Lung microvascular endothelial cell (primary cell): ENCODE results near the gene CXXC1. TPM values are rescaled to one million over a fixed set of nuclear protein-coding genes. Genes with fewer than 3 reads are reported as not detected.
"Not testable (repeated sequence)": the region's sequence is repeated elsewhere in the genome, so short reads cannot be mapped to it uniquely, and the experiment has no call there.

Experiments
- DNase-seq, 2 donors: peaks; one replicate each; pipeline versions ENCODE4 v3.0.0 to v3.0.0-alpha.2; 2010; ENCODE audit warnings: low read depth in 2 of 2
- total RNA-seq: library from RNA; depleted of rRNA; stranded (reverse); fragments of >200 nt; gene quantifications from 2 replicates; pipeline ENCODE4 v1.2.1, GENCODE V29; 2014

CXXC1 gene
- total RNA-seq, result 22.0 and 35.3 TPM in 2 replicates

- DNase-seq, result peak; percentile 100
Measured at GRCh38 chr18:50287441-50288347, at the start of gene CXXC1. Gene CXXC1 (minus strand): TSS chr18:50287692. CDS start chr18:50287589, 103 bp downstream.

- no peak for DNase-seq
Measured at GRCh38 chr18:50334546-50335152, 47.2 kb upstream of the CXXC1 start.

- DNase-seq, result no peak
Measured at GRCh38 chr18:50331691-50332090, 44.2 kb upstream of the CXXC1 start.

- DNase-seq, result no peak
Measured at GRCh38 chr18:50330176-50330575, 42.7 kb upstream of the CXXC1 start.

GRCh38 chr18:50327983-50328382 is 40.5 kb upstream of the CXXC1 start:
- DNase-seq, result no peak

GRCh38 chr18:50320719-50321118 is 33.2 kb upstream of the CXXC1 start:
- no peak for DNase-seq

- no peak for DNase-seq
Measured at GRCh38 chr18:50315100-50315871, 27.8 kb upstream of the CXXC1 start.

DNA sequence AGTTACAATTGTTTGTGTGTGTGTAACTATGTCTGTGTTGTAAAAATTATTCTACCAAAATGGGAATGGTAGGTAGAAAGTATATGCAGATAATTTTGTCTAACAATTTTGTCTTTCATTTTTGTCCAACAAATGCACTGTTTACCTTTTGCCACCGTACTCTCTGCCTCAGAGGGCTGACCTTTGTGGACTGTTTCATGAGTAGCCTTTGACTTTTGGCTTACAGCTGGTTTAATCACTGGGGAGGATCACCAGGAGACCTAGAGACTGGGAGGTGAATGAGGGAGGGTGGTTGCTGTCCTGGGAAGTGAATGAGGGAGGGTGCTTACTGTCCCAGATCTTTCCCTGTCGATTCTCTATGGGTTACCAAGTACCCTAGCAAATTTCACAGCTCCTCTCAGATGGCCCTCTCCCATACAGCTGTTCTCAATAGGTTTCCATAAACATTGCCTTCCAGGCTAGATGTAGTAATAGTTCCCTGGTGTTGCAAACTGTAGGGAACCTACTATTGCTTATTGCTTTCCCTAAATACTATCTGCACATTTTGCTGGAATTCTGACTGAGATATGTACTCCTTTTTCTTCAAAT is 26.5 kb upstream of the CXXC1 start:
- DNase-seq, result no peak

DNA sequence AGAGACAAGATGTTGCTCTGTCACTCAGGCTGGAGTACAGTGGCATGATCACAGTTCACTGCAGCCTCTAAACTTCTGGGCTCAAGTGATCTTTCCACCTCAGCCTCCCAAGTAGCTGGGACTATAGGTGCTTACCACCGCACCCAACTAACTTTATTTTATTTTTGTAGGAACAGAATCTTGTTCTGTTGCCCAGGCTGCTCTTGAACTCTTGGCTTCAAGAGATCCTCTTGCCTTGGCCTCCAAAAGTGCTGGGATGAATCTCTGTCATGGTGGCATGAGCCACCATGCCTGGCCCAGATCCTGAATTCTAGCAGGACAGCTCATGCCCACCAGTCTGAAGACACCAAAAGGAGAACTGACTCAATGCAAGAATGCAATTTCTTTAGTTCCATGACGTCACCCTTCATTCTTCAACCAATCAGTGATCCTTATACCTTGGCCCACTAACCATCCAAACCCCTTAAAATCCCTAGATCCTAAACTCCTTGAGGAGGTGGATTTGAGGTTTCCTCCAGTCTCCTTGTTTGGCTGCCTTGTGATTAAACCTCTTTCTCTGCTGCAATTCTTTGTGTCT is 25.6 kb upstream of the CXXC1 start:
- DNase-seq, result no peak

- DNase-seq, result no peak
Measured at GRCh38 chr18:50312296-50313030, 25.0 kb upstream of the CXXC1 start.

GRCh38 chr18:50311650-50312049 is 24.2 kb upstream of the CXXC1 start:
- DNase-seq, result no peak

GRCh38 chr18:50310080-50310479 is 22.6 kb upstream of the CXXC1 start:
- no peak for DNase-seq

GRCh38 chr18:50308851-50309250 is 21.4 kb upstream of the CXXC1 start:
- DNase-seq, result not testable (repeated sequence)

DNA sequence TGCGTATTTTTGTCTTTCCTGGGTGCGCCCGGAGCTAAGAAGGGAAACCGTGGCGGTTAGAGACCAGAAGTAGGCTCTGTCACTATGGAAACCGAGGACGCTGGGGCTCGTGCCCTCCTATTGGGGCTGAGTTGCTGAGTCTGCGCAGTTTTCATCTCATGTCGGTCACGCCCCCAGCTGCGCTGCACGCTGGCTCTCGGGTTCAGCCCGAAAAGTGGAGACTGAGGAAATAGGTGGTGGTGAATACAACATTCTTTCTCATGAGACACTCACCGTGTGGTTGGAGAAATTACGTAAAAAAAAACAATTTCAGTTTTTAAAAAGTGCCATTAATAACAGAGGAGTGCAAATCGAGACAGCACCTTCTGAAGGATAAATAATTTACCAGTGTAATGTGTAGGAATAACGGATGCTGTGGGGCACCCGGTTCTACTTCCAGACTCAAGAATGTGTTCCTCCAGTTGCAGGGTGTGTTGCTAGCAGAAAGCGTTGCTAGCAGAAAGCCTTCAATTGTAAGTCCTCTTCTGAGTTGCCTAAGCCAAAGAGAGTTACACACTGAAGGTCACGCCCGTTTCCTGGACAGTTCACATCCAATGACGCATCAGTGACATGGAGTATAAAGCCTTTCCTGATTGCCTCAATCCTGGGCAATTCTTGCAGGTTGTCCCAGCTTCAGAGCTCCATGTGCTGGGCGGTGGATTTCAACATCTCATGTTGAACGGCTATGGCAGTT is 20.4 kb upstream of the CXXC1 start:
- DNase-seq, result peak; percentile 84 to 86

DNA sequence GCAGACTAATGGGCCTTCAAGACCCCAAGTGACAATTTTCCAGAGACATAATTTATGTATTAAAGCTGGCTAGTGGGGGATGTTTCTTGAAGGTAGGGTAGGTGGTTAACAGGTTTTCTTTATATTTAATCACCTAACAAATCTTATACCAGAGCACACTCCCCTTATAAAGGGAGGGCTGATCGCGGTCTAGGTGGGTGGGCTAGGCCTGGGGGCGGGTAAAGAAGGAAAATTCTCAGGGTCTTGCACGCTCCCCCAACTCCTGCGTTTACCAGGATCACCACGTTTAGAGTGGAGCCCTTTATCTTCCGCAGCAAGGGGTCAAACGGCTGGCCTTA is 19.9 kb upstream of the CXXC1 start:
- no peak for DNase-seq

DNA sequence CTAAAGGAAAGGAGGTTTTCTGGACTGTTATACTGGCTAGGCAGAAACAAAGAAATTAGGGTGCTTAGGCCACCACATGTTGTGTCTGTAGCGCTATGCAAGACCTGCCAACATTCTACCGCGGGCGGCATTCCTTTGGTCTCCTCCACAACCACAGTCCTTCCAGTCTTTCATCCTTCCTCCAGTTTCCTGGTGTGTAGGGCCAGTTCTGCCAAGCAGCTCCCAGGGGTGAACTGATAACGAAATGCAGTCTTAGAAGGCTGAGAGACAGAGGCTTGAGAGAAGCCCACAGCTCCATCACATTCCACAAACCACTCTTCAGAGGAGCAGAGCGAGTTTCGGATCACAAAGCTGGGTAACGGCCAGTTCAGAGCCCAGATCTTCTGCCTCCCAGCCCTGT is 19.5 kb upstream of the CXXC1 start:
- no peak for DNase-seq

- DNase-seq, result no peak
Measured at GRCh38 chr18:50301074-50301473, 13.6 kb upstream of the CXXC1 start.

DNA sequence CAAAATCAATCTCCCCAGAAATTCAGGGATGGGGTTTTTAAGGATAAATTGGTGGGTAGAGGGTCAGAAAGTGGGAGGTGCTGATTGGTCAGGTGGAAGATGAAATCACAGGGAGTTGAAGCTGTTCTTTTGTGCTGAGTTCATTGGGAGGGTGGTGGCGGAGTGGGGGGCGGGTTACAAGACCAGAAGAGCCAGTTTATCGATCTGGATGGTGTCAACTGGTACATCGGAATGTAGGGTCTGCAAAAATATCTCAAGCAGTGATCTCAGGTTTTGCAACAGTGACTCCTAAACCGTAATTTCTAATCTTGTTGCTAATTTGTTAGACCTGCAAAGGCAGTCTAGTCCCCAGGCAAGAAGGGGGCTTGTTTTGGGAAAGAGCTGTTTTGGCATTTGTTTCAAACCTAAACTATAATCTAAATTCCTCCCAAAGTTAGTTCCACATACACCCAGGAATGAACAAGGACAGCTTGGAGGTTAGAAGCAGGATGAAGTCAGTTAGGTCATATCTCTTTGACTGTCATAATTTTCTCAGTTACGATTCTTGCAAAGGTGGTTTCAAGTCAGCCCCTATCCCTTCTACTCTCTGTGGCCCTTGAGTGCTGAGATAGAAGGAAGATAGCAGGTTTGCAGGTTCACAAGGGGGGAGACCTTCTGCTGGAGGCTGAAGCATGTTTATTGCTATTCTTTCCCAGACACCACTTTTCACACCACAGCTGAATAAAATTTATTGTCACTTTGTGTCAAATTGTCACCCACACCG is 12.3 kb upstream of the CXXC1 start:
- DNase-seq, result no peak
